ENCODE measurements around the gene AMFR. TPM values are rescaled to one million over a fixed set of nuclear protein-coding genes. Genes with fewer than 3 reads are reported as not detected.
A peak's percentile ranks its signal among the peaks of the same experiment; 100 is the strongest.

The AMFR gene
- total RNA-seq, 1 donor from 2014 or later: 66.4 TPM

DNA sequence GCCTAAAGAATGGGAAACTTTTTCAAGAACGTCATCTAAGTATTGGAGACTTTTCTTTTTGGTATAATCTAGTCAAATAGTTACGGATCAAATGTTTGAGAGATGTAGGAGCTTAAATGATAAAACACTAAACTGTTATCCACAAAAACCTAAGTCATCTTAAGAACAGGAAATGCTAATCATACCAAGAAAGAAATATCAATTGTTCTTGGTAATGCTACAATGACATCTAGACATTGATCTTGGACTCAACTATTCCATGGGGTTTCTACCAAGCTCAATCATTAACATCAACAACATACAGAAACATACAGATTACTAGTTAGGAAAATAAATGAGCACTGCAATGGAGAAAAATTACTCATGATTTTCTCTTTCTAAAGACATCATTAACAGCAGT is 21.9 kb upstream of the AMFR start:
- Mint-ChIP-seq H3K27me3 (ENCODE audit: low read depth) (no peaks in the 10 kb centered on the region), H3K27ac (ENCODE audit: unreplicated experiment) (no peak overlapping the region), H3K36me3 (ENCODE audit: low read depth) (peaks cover 2% of the 10 kb centered on the region), H3K9me3 (no peaks in the 10 kb centered on the region), H3K4me3 (peak overlapping the region; percentile 21), H3K4me1 (peaks cover 41% of the 10 kb centered on the region)
- TF ChIP-seq, protein P1, sequence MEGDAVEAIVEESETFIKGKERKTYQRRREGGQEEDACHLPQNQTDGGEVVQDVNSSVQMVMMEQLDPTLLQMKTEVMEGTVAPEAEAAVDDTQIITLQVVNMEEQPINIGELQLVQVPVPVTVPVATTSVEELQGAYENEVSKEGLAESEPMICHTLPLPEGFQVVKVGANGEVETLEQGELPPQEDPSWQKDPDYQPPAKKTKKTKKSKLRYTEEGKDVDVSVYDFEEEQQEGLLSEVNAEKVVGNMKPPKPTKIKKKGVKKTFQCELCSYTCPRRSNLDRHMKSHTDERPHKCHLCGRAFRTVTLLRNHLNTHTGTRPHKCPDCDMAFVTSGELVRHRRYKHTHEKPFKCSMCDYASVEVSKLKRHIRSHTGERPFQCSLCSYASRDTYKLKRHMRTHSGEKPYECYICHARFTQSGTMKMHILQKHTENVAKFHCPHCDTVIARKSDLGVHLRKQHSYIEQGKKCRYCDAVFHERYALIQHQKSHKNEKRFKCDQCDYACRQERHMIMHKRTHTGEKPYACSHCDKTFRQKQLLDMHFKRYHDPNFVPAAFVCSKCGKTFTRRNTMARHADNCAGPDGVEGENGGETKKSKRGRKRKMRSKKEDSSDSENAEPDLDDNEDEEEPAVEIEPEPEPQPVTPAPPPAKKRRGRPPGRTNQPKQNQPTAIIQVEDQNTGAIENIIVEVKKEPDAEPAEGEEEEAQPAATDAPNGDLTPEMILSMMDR (conservative IDR thresholded peaks at IDR 0.05): no peak
- no peak for DNase-seq (ENCODE audit: low read depth, low spot score)

DNA sequence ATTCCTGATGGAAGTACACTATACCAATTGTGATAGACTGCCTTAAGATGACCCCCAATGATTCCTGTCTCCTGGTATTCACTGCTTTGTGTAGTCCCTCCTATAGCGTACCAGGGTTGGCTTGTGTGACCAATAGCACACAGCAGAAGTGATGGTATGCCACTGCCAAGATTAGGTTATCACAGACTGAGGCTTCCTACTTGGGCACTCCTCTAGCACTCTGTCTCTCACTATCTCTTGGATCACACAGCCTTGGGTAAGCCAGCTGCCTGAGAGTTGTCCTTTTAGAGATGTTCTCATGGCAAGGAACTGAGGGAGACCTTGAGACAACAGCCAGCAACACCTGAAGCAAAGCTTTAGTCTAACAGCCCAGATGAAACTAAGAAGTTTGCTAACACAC is 12.7 kb upstream of the AMFR start:
- Mint-ChIP-seq H3K36me3 (ENCODE audit: low read depth) (no peaks in the 10 kb centered on the region), H3K27ac (ENCODE audit: unreplicated experiment) (no peak overlapping the region), H3K27me3 (ENCODE audit: low read depth) (no peaks in the 10 kb centered on the region), H3K4me1 (no peaks in the 10 kb centered on the region), H3K9me3 (no peaks in the 10 kb centered on the region), H3K4me3 (no peak overlapping the region)
- DNase-seq (ENCODE audit: low read depth, low spot score): no peak
- TF ChIP-seq, protein P1 (conservative IDR thresholded peaks at IDR 0.05): no peak

DNA sequence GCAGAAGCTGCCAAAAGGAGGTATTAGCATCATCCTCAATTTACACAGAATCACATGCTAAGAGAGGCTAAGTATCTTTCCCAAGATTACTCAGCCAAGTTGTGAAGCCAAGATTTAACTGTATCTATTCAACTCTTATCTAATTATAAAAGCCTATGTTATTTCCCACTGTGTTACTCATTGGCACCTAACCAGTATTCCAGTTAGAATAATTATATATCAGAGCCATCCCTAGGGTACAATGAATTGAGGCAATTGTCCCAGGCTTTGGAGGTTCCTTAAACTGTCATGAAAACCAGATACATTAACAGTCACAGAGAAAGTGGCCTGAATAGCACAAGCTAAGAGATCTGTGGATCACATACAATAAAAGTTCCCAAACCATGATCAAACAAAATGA is 10.9 kb upstream of the AMFR start:
- Mint-ChIP-seq H3K4me1 (no peaks in the 10 kb centered on the region), H3K27me3 (ENCODE audit: low read depth) (no peaks in the 10 kb centered on the region), H3K36me3 (ENCODE audit: low read depth) (no peaks in the 10 kb centered on the region), H3K9me3 (no peaks in the 10 kb centered on the region), H3K27ac (ENCODE audit: unreplicated experiment) (no peak overlapping the region), H3K4me3 (no peak overlapping the region)
- no peak for DNase-seq (ENCODE audit: low read depth, low spot score)
- TF ChIP-seq, protein P1 (conservative IDR thresholded peaks at IDR 0.05): no peak

DNA sequence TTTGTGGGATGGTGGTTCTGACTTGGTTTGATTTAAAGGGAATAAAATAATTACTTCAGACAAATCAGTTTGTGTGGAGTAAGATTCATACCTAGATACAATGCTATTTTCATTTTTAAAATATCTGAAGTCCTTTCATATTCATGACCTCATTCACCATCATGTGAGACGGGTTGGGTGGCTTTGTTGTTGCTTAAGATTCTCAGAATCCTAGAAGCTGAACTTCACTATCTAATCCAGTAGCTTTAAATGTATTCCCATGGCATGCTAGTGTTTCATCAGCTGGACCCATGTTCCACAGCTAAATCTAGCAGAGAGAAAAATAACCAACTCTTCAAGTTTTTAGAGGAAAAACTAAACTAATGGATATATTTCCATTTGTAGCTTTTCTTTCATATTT is 2.7 kb upstream of the AMFR start:
- H3K27ac Mint-ChIP-seq (ENCODE audit: unreplicated experiment): no peak overlapping the region

DNA sequence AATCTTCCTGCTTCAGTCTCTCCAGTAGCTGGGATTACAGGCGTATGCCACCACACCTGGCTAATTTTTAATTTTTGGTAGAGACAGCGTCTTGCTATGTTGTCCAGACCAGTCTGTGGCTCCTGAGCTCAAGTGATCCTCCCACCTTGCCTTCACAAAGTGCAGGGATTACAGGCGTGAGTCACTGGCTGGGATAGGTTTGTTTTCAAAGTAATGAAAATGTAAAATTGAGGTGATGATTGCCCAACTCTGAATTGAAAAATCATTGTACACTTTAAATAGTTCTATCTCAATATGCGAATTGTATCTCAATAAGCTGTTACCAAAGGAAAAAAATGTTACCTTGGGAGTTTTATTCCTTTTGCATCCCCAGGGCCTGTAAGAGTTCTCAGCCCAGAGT is 1.2 kb upstream of the AMFR start:
- no peak for DNase-seq (ENCODE audit: low read depth, low spot score)
- Mint-ChIP-seq H3K4me3 (peak overlapping the region; percentile 84), H3K27me3 (ENCODE audit: low read depth) (no peaks in the 10 kb centered on the region), H3K9me3 (no peaks in the 10 kb centered on the region), H3K4me1 (peaks cover 35% of the 10 kb centered on the region), H3K36me3 (ENCODE audit: low read depth) (peaks cover 3% of the 10 kb centered on the region), H3K27ac (ENCODE audit: unreplicated experiment) (no peak overlapping the region)
- TF ChIP-seq, protein P1 (conservative IDR thresholded peaks at IDR 0.05): no peak

More for the DNA sequence above, 2.7 kb upstream of the AMFR start:
- H3K9me3 Mint-ChIP-seq: no peaks in the 10 kb centered on the region
- TF ChIP-seq, protein P1 (conservative IDR thresholded peaks at IDR 0.05): no peak
- H3K4me1 Mint-ChIP-seq: peaks cover 20% of the 10 kb centered on the region
- no peaks in the 10 kb centered on the region for H3K27me3 Mint-ChIP-seq (ENCODE audit: low read depth)
- no peak for DNase-seq (ENCODE audit: low read depth, low spot score)
- no peak overlapping the region for H3K4me3 Mint-ChIP-seq
- peaks cover 3% of the 10 kb centered on the region for H3K36me3 Mint-ChIP-seq (ENCODE audit: low read depth)
